ENCODE data around the gene ZNF225. TPM values are rescaled to one million over a fixed set of nuclear protein-coding genes. Genes with fewer than 3 reads are reported as not detected.
"Not testable (repeated sequence)": the region's sequence is repeated elsewhere in the genome, so short reads cannot be mapped to it uniquely, and the experiment has no call there.

The ZNF225 gene
- total RNA-seq, 1 experiment from 2014 or later: 2.3 TPM

DNA sequence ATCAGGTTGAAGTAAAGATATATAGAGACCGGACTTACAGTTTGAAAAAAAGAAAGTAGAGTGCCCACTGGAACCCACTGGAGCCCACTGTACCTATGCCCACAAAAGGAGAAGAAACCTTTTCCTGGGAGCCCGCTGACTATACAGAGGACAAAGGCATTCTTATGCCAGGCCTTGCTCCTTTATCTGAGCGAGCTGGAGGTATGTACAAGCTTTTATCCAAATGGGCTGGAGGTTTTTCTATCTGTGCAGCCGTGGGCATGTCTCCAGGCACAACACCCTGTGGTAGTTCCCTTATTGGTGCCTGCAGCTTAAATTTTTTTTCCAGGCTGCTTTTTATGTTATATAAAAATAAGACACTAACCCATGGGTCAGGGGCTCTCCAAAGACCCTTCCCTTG lies 36.6 kb downstream of the ZNF225 start:
- in situ Hi-C loops (cut with HindIII; ENCODE audit: low sequenced_read_pairs): no loop called here
- DNase-seq (ENCODE audit: low spot score): no peak

DNA sequence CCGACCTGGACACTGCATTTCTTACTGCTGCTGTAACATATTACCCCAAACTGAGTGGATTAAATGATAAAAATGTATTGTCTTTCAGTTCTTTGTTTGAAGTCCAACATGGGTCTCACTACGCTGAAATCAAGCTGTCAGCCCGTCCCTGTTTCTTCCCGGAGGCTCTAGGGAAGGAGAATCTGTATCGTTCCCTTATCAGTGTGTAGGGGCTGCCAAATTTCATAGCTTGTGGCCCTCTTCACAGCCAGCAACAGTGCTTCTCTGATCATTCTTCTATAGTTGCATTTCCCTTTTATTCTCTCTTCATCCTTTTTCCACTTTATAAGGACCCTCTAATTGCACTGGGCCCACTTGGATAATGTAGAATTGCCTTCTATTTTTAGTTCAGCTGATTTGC lies 38.3 kb downstream of the ZNF225 start:
- DNase-seq (ENCODE audit: low spot score): no peak
- in situ Hi-C loops (cut with HindIII; ENCODE audit: low sequenced_read_pairs): no loop called here

DNA sequence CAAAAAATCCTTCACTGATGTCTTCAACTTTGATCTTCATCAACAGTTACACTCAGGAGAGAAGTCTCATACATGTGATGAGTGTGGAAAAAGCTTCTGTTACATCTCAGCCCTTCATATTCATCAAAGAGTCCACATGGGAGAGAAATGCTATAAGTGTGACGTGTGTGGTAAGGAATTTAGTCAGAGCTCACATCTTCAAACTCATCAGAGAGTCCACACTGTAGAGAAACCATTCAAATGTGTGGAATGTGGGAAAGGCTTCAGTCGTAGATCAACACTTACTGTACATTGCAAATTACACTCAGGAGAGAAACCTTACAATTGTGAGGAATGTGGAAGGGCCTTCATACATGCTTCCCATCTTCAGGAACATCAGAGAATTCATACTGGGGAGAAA lies 43.3 kb downstream of the ZNF225 start:
- no peak for DNase-seq (ENCODE audit: low spot score)
- in situ Hi-C loops (cut with HindIII; ENCODE audit: low sequenced_read_pairs): no loop called here

DNA sequence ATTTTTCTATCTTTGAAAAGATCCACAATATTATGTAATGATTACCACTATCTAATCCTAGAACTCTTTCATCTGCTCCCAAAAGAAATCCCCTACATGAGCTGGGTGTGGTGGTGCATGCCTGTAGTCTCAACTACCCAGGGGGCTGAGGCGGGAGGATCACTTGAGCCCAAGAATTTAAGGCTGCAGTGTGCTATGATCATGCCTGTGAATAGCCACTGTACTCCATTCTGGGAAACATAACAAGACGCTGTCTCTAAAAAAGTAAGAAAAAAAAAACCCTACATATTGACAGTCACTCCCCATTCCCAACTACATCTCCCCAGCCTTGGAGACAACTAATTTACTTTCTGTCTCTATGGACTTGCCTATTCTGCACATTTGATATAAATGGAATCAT lies 50.6 kb downstream of the ZNF225 start:
- in situ Hi-C loops (cut with HindIII; ENCODE audit: low sequenced_read_pairs): no loop called here
- DNase-seq (ENCODE audit: low spot score): no peak

DNA sequence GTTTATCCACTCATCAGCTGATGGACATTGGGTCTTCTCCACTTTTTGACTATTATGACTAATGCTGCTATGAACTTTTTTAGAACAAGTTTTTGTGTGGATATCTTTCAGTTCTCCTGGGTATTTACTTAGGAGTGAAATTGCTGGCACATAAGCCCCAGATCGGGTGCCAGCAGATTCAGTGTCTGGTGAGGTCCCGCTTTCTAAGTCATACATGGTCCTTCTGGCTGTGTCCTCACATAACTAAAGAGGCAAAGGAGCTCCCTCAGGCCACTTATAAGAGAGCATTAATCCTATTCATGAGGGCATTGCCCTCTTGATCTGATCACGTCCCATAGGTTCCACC lies 51.1 kb downstream of the ZNF225 start:
- in situ Hi-C loops (cut with HindIII; ENCODE audit: low sequenced_read_pairs): no loop called here
- no peak for DNase-seq (ENCODE audit: low spot score)

DNA sequence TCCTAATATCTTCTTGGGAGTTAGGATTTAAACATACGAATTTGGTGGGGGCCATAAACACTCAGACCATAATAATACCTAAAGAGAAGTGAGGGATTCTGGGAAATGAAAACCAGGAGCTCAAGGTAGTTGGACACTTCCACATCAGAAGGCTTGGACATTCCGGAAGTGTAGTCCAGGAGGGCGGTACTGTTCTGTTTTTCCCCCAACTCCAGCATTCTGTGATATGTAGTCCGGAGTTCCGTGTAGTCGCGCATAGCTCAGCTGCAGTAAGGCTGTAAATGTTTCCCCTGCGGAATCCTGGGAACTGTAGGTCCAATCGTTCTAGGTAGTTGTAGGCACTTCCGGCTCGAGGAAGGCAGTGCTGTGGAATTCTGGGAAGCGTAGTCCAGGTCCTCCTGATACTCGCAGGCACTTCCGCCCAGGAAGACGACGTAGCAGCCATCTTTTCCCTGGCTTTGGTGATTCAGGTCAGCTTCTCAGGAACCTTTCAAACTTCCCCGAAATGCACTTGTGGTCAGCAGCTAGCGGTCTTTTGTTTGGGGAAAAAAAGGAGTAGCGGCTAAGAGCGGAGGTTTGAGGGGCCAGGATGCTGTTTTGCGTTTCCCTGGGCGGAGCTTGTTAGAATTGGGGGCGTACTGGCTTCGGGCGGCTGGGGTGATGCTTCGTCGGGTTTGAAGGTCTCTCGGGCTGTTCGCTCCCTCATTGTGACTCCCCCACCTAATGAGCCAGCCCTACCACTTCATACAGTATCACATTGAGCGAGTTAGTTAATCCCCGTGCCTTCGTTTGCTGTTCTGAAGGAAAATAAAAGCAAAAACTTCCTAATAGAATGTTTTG lies 51.7 kb downstream of the ZNF225 start, which contains the start of gene ZNF226:
ZNF226 (plus strand) TSS at position 428 of the 840 bp plus-strand sequence. CDS start 4,981 bp downstream, outside the sequence.
- in situ Hi-C loops (cut with HindIII; ENCODE audit: low sequenced_read_pairs): no loop called here
- peak; percentile 100 for DNase-seq (ENCODE audit: low spot score)

DNA sequence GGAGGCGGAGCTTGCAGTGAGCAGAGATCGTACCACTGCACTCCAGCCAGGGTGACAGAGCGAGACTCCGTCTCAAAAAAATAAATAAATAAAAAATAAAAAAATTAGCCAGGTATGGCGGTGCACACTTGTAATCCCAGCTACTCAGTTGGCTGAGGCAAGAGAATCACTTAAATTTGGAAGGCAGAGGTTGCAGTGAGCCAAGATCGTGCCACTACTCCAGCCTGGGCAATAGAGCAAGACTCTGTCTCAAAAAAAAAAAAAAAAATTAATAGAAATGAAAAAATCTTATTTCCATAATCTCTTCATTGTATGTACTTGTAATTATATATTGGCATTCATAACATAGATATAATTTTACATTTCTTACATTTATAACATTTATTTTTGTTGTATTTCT lies 57.5 kb downstream of the ZNF225 start:
- DNase-seq (ENCODE audit: low spot score): not testable (repeated sequence)

DNA sequence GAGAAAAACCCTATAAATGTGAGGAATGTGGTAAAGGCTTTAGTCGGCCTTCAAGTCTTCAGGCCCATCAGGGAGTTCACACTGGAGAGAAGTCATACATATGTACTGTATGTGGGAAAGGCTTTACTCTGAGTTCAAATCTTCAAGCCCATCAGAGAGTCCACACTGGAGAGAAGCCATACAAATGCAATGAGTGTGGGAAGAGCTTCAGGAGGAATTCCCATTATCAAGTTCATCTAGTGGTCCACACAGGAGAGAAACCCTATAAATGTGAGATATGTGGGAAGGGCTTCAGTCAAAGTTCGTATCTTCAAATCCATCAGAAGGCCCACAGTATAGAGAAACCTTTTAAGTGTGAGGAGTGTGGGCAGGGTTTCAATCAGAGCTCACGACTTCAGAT lies 63.4 kb downstream of the ZNF225 start:
- in situ Hi-C loops (cut with HindIII; ENCODE audit: low sequenced_read_pairs): no loop called here
- no peak for DNase-seq (ENCODE audit: low spot score)

More for the DNA sequence above, 57.5 kb downstream of the ZNF225 start:
- in situ Hi-C loops (cut with HindIII; ENCODE audit: low sequenced_read_pairs): not testable (repeated sequence)

DNA sequence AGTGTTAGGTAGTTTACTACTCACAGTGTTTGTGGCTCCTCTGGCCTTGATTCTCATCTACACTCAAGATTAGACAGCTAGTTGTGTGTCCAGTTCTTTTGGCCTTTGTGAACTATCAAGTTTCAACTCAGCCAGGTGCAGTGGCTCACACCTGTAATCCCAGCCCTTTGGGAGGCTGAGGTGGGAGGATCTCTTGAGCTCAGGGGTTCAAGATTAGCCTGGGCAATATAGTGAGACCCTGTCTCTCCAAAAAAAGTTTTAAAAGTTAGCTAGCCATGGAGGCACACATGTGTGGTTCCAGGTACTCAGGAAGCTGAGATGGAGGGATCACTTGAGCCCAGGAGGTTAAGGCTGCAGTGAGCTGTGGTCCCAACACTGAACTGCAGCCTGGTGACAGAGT lies 67.8 kb downstream of the ZNF225 start:
- in situ Hi-C loops (cut with HindIII; ENCODE audit: low sequenced_read_pairs): no loop called here
- no peak for DNase-seq (ENCODE audit: low spot score)

DNA sequence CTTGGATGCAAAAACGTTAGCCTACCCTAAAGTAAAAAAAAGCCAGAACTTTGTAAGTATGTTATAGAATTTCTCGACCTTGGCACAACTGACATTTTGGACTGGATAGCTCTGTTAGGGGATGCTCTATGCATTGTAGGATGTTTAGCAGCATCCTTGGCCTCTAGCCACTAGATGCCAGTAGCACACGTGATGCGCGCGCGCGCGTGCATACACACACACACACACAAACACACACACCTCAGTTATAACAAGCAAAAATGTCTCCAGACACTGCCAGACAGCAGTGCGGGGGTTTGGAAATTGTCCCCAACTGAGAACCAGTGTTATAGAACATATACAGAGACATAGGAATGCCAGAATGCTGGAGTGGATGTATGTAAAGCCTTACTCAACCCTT lies 68.9 kb downstream of the ZNF225 start:
- in situ Hi-C loops (cut with HindIII; ENCODE audit: low sequenced_read_pairs): no loop called here

More for the DNA sequence above, 68.9 kb downstream of the ZNF225 start:
- DNase-seq (ENCODE audit: low spot score): no peak

Other genes with a start within 250 kb of the ZNF225 start
- gene ZNF404, start 229.4 kb upstream of the ZNF225 start, total RNA-seq (2014; rRNA removed; shearing (Covaris generic)): not detected in 2 replicates
- gene ZNF45, start 178.1 kb upstream of the ZNF225 start, total RNA-seq (2014; rRNA removed; shearing (Covaris generic)): 21.8 and 35.1 TPM in 2 replicates
- 0.61 and 1.0 TPM in 2 replicates for gene ZNF221, start 162.2 kb upstream of the ZNF225 start, total RNA-seq (2014; rRNA removed; shearing (Covaris generic))
- gene ZNF155, start 129.2 kb upstream of the ZNF225 start, total RNA-seq (2014; rRNA removed; shearing (Covaris generic)): 0.68 and 5.2 TPM in 2 replicates
- 1.4 and 1.9 TPM in 2 replicates for gene ZNF230, start 110.4 kb upstream of the ZNF225 start, total RNA-seq (2014; rRNA removed; shearing (Covaris generic))
- not detected in 2 replicates for gene ZNF222, start 88.0 kb upstream of the ZNF225 start, total RNA-seq (2014; rRNA removed; shearing (Covaris generic))
- 0.18 and 0.37 TPM in 2 replicates for gene ZNF223, start 61.4 kb upstream of the ZNF225 start, total RNA-seq (2014; rRNA removed; shearing (Covaris generic))
- 0.25 TPM in 1 of 2 replicates, not detected in the other for gene ZNF284, start 41.2 kb upstream of the ZNF225 start, total RNA-seq (2014; rRNA removed; shearing (Covaris generic))
- 4.7 and 11.3 TPM in 2 replicates for gene ZNF224, start 19.0 kb upstream of the ZNF225 start, total RNA-seq (2014; rRNA removed; shearing (Covaris generic))
- 0.03 TPM in 1 of 2 replicates, not detected in the other for gene ZNF234, start 28.2 kb downstream of the ZNF225 start, total RNA-seq (2014; rRNA removed; shearing (Covaris generic))
- 9.1 and 14.4 TPM in 2 replicates for gene ZNF226, start 51.7 kb downstream of the ZNF225 start, total RNA-seq (2014; rRNA removed; shearing (Covaris generic))
- gene ZNF227, start 99.1 kb downstream of the ZNF225 start, total RNA-seq (2014; rRNA removed; shearing (Covaris generic)): 12.1 and 15.1 TPM in 2 replicates
- gene ZNF233, start 146.5 kb downstream of the ZNF225 start, total RNA-seq (2014; rRNA removed; shearing (Covaris generic)): not detected in 2 replicates
- 4.2 and 8.6 TPM in 2 replicates for gene ZNF235, start 191.6 kb downstream of the ZNF225 start, total RNA-seq (2014; rRNA removed; shearing (Covaris generic))
- 0.81 and 1.2 TPM in 2 replicates for gene ZNF112, start 243.3 kb downstream of the ZNF225 start, total RNA-seq (2014; rRNA removed; shearing (Covaris generic))